ENCODE results near the gene EXOSC10. TPM values are rescaled to one million over a fixed set of nuclear protein-coding genes. Genes with fewer than 3 reads are reported as not detected.

Gene EXOSC10
- total and polyA plus RNA-seq, 2 of the 4 experiments (the other 2 are of a cell fraction): 64.5 to 66.0 TPM

DNA sequence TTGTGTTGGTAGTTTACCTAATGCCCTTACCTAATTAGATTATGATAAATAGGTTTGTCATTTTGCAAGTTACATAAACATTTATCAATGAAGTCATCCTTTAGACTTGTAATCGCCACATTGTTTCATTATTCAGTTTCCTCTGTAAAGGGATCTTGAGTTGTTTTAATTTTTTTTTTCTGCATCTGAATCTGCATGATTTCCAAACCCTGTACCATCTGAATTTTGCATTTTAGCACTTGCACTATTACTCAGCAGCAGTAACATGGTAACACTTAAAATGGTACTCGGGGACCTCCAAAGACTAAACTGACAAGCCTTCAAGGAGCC, 74.8 kb downstream of the EXOSC10 start:
- no peaks in the 10 kb centered on the region for H3K9me1 ChIP-seq (ENCODE audit: insufficient read depth, low read length)
- H3K36me3 ChIP-seq (ENCODE audit: control insufficient read depth, insufficient read depth, low read length): peaks cover 47% of the 10 kb centered on the region
- no peak overlapping the region for H2BK120ac ChIP-seq (ENCODE audit: low read depth, low read length)
- H3K4me3 ChIP-seq (ENCODE audit: insufficient read depth, low read depth, low read length): no peak overlapping the region
- no peak for DNase-seq
- H2AK9ac ChIP-seq (replicated peaks; ENCODE audit: low read depth, low read length, poor library complexity): no peak overlapping the region
- H3K4me2 ChIP-seq (ENCODE audit: low read depth, low read length): no peak overlapping the region
- no peak overlapping the region for H2BK15ac ChIP-seq (ENCODE audit: low read depth, low read length)
- H3K9me3 ChIP-seq (ENCODE audit: control insufficient read depth, insufficient read depth, low read length): no peaks in the 10 kb centered on the region
- no peak overlapping the region for H2BK20ac ChIP-seq (ENCODE audit: low read depth, low read length)
- H3K23ac ChIP-seq (ENCODE audit: low read depth, low read length): no peak overlapping the region
- no peak overlapping the region for H2AFZ ChIP-seq (replicated peaks; ENCODE audit: low read length, poor library complexity)
- WGBS, 2 experiments (ENCODE audit: extremely low coverage in 2 of 2, insufficient read length in 1 of 2): no CpG with 5 or more reads among the region's 2 CpGs
- dilution Hi-C loops (cut with HindIII; ENCODE audit: low sequenced_read_pairs, unreplicated experiment): no loop called here
- in situ Hi-C loops (cut with MboI; ENCODE audit: low sequenced_read_pairs): no loop called here
- no peak overlapping the region for H2AK5ac ChIP-seq (ENCODE audit: low read depth, low read length)
- ATAC-seq (ENCODE audit: low read depth): no peak
- H4K8ac ChIP-seq (ENCODE audit: low read depth in 2 of 2, low read length in 2 of 2): no peak overlapping the region
- BruUV-seq (replicated peaks): no TSS peak
- H3K18ac ChIP-seq (ENCODE audit: low read depth, low read length): no peak overlapping the region
- no peak overlapping the region for H3K4ac ChIP-seq (ENCODE audit: low read depth, low read length)
- H4K5ac ChIP-seq (ENCODE audit: low read depth, low read length): no peak overlapping the region
- ChIA-PET CTCF (no interaction called here), POLR2A (ENCODE audit: unreplicated experiment) (no interaction called here)
- peaks cover 14 to 16% of the 10 kb centered on the region in 2 experiments for H3K79me1 ChIP-seq (ENCODE audit: low read depth in 1 of 2, low read length in 2 of 2)
- no peaks in the 10 kb centered on the region for H3K4me1 ChIP-seq (ENCODE audit: control insufficient read depth, insufficient read depth, low read length)
- no peak overlapping the region for H3K56ac ChIP-seq (ENCODE audit: extremely low read depth, insufficient read depth, low read length)
- H3K27ac ChIP-seq (ENCODE audit: insufficient read depth, low read length): no peak overlapping the region
- intact Hi-C loops (cut with micrococcal nuclease): no loop called here
- no peak overlapping the region for H3K14ac ChIP-seq (replicated peaks; ENCODE audit: low read depth, low read length)
- no peak overlapping the region for H4K91ac ChIP-seq (ENCODE audit: insufficient read depth, low read depth, low read length)
- no peaks in the 10 kb centered on the region for H3K27me3 ChIP-seq (ENCODE audit: control insufficient read depth, insufficient read depth, low read length)
- no peak overlapping the region for H2BK5ac ChIP-seq (ENCODE audit: low read depth, low read length, poor library complexity, severe bottlenecking)
- TF ChIP-seq BHLHE40 (IDR thresholded peaks at IDR 0.05; ENCODE audit: low read depth, low read length): no peak
- TF ChIP-seq SMC3 (IDR thresholded peaks at IDR 0.05; ENCODE audit: low read depth, low read length): no peak
- no peak for TF ChIP-seq NFE2L2 (IDR thresholded peaks at IDR 0.05; ENCODE audit: low read depth, low read length)
- no peak for TF ChIP-seq MAZ (IDR thresholded peaks at IDR 0.05; ENCODE audit: borderline replicate concordance, low read depth, low read length)
- no peak overlapping the region for H3K9ac ChIP-seq (ENCODE audit: low read depth, low read length)
- H4K20me1 ChIP-seq (ENCODE audit: insufficient read depth, low read length): peaks cover 20% of the 10 kb centered on the region

All from IMR-90 (cell line).